Breast epithelium (tissue), 3 donors: Measurements from ENCODE around the gene TIGD1.

Experiments
- CTCF ChIP-seq, 3 donors: fragments of 450-650 bp; IDR thresholded peaks; one replicate each; pipeline ENCODE4 v1.5.1; 2016 to 2017; ENCODE audit warnings: antibody characterized with exemption in 3 of 3, mild to moderate bottlenecking in 3 of 3, moderate library complexity in 3 of 3
- POLR2A ChIP-seq: fragments of 450-650 bp; IDR thresholded peaks from one replicate; pipeline ENCODE4 v1.6.1; 2016; ENCODE audit warnings: antibody characterized with exemption, mild to moderate bottlenecking, moderate library complexity
- POLR2AphosphoS5 ChIP-seq, 3 donors: sonication (generic); formaldehyde crosslinking; IDR thresholded peaks; one replicate each; pipeline ENCODE4 v1.6.1; 2017; ENCODE audit warnings: antibody characterized with exemption in 3 of 3

GRCh38 chr2:232588680-232589585 lies 38.6 kb upstream of the TIGD1 start:
- TF ChIP-seq POLR2A = no peak
- no peak for TF ChIP-seq CTCF (IDR thresholded peaks at IDR 0.05)
- no peak for TF ChIP-seq POLR2AphosphoS5 (IDR thresholded peaks at IDR 0.05)
